GM19351 (cell line): ENCODE measurements around the gene ZBED6.

Source experiments
- ATAC-seq: cut with Tn5 transposase; IDR thresholded peaks from one replicate; pipeline ENCODE4 v1.9.1; 2021; ENCODE audit warnings: mild to moderate bottlenecking, moderate library complexity; ENCODE audit not compliant: unreplicated experiment

Gene ZBED6

DNA sequence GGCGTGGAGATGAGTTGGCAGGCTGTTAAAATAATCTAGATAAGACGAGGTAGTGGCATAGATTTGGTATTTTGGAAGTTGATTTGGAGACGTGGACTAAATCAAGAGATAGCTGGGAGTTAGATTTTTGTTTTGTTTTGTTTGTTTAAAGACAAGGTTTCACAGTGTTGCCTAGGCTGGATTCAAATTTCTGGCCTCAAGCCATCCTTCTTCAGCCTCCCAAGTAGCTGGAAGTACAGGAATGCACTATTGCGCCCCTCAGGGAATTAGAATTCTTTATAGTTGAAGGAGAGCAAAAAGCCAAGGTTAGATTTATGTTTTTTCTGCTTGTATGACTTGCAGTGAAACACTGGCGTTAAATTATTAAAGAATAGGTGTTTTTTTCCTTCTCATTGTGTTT lies 43.7 kb downstream of the ZBED6 start:
- no peak for ATAC-seq

DNA sequence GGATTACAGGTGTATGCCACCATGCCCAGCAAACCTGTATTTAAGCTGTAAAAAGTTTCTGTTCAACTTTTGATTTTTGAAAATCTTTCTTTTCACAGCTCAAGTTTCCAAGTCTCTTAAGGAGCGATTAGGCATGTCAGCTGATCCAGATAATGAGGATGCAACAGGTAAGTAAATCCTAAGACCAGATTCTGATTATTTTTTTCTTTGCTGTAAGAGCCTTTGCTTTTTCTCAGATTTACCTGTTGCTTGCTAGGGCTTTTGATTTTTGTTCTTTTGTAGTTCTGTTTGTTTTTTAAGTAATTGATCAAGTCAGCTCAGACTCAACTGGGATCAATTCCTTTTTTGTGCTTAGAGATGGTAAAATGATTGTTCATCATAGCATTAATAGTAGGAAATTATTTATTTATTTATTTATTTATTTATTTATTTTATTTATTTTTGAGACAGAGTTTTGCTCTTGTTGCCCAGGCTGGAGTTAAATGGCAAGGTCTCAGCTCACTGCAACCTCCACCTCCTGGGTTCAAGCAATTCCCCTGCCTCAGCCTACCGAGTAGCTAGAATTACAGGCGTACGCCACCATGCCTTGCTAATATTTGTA lies 44.9 kb downstream of the ZBED6 start:
- ATAC-seq = no peak

DNA sequence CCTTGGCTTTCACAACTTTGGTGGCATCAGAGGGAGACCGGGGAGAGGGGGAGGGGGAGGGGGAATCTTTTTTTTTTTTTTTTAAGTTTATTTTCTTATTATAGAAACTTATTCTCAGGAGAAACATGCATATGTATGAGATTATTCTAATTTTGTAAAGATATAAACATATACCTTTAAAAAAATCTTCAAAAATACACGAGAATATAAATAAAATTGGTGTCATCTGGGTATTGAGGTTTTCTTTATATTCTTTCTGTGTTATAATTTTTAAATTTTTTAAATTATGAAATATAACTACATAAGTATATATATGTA lies 47.1 kb downstream of the ZBED6 start:
- no peak for ATAC-seq

DNA sequence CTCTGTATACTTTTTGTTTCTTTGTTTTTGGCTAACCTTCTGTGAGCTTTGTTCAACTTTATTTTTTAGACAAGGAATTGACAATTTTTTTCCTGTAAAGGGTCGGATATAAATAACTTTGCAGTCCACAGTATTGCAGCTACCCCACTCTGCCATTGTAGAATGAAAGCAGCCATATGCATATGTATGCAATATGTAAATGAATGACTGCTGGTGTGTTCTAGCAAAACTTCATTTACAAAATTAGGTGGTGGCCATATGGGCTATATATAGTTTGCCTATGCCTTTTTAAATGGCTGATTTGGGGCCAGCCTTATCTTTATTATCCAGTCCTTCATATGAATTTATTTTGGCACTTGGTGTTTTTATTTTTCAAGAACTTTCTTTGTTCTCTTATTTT lies 48.0 kb downstream of the ZBED6 start:
- ATAC-seq = no peak
